HG03159 (cell line): ENCODE data around the gene SMG6.
"Not testable (repeated sequence)": the region's sequence is repeated elsewhere in the genome, so short reads cannot be mapped to it uniquely, and the experiment has no call there.

Experiments
- ATAC-seq: cut with Tn5 transposase; IDR thresholded peaks from one replicate; pipeline ENCODE4 v1.9.1; 2021; ENCODE audit warnings: mild to moderate bottlenecking, moderate library complexity; ENCODE audit not compliant: unreplicated experiment

The SMG6 gene

DNA sequence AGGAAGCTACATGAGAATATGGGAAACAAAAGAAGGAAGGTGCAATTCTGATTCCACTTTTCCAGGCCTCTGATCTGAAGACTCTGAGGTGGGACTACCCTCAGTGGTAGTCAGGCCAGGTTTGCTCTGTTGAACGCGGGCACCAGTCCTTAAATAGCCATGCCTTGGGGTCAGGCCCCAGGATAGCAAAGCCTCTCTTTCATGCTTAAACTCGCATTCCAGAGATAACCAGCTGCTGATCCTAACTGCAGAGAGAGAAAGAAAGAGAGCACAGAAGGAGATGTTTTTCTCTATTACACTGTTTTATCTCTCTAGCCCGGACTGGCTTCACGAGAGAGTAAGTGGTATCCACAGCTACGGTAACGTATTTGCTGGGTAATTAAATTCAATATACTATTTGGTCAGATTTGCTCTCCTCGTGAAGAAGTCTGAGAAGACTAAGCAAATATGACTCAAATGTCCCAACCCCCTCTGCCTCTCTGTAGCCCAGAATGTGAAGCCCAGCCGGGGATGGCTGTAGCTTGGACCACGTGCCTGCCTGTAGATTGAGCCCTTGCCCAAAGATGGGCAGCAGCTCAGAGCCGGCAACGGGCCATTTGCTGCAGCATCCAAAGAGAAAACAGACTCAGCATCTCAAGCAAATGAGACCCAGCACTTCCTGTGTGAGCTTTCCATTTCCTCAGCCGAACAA lies 122.2 kb downstream of the SMG6 start:
- no peak for ATAC-seq

- ATAC-seq, result no peak
Measured at GRCh38 chr17:2180768-2181167, 122.8 kb downstream of the SMG6 start.

- no peak for ATAC-seq
Measured at GRCh38 chr17:2179615-2180295, 123.8 kb downstream of the SMG6 start.

- ATAC-seq, result no peak
Measured at GRCh38 chr17:2178798-2179501, 124.6 kb downstream of the SMG6 start.

GRCh38 chr17:2177235-2177811 lies 126.3 kb downstream of the SMG6 start:
- ATAC-seq, result no peak

- no peak for ATAC-seq
Measured at GRCh38 chr17:2176499-2177169, 127.0 kb downstream of the SMG6 start.

- ATAC-seq, result no peak
Measured at GRCh38 chr17:2175294-2175628, 128.3 kb downstream of the SMG6 start.

- ATAC-seq, result no peak
Measured at GRCh38 chr17:2174468-2175293, 128.9 kb downstream of the SMG6 start.

DNA sequence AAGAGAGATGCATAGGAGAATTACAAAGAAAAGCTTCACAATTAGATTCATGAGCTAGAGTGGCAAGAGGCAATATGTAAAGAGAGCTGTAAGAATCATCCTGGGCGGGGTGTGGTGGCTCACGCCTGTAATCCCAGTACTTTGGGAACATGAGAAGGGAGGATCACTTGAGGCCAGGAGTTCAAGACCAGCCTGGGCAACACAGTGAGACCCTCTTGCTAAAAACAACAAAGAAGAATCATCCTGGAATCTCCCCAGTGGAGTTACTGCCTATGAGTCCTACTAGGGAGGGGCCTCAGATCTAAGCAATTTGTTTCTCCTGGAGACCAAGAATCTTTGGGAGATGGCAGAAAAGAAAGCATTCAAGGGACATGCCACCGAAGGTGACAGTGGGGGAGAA lies 129.6 kb downstream of the SMG6 start:
- no peak for ATAC-seq

DNA sequence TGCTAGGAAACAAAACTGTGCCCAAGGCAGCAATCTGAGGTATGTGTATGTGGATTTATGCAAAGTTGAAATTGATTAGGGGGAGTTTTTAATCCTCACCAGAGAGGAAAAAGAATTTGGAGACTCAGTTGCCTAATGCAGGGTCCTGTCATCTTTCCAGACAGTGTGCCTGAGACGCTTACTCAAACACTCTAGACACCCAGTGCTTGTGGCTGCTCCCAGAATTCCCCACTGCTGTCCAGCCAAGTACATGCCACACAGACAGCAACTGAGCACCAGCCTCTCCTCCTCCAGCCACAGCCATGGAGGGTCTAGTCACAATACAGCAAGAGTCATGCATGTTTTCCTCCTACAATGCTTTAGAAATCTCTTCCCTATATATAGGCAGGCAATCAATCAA lies 130.6 kb downstream of the SMG6 start:
- no peak for ATAC-seq

DNA sequence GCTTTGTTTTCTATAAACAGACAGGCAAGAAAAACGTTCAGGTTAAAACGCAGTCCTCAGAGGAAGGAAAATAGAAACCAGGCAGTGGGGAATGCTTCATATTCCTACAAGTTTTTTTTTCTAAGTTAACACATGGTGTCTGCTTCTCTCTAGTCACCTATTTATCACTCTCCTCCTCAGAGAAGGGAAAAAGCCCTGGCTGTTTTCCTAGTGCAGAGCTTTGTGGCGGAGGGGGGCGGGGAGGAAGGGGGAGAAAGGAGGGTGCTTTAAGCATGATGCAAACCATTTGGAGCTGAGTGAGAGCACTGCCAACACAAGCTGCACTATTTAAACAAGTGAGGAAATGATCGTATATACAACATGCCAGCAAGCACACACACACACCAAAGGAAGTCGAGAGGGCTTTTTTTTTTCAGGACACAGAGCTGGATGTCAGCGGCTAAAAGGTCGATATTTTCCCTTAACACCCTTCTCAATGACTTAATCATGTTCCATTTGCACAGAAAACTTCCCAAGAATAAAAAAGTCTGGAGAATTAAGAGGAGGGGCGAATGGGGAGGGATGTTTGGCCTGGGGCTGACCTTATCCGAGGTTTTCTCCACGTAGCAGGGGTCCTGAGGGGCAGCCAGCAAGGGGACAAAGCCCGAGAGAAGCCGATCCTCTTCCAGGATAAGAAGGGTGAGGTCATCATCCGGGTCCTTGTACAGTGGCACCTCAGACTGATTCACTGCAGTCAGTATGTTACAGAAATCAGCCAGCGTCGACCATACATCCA lies 131.3 kb downstream of the SMG6 start:
- ATAC-seq, result no peak

DNA sequence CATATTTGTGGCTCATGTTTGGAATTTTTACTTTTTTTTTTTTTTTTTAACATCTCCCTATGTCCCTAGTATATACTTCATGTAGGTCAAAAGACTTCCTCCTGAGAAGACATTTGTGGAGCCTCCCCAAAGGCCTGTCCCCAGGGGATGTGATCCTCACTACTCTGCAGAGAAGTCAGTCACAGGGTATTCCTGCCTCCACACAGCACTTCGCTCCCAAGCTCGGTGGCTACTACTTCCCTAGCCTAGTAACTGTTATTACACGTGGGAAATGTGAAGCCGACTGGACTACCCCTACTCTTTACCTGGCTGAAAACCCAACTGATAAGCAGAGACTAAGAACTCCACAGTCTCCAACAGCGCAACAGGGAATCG lies 131.9 kb downstream of the SMG6 start:
- ATAC-seq, result no peak

DNA sequence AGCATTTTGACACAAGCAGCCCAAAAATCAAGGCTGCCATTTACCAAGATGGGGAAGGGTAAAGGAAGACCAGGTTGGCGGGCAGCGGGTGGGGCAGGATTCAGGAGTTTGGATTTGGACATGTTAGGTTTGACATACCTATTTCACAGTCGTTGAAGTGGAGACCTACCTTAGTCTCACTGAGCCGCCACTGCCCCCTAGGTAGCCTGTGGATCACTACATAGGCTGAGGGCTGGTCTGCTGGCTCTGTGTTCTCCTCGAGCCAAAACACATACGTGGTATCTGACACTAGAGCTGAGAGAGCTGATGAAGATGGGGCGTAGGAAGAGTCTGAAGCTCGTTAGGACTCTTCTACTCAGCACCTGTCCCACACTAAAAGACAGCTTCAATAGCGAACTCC lies 133.6 kb downstream of the SMG6 start:
- no peak for ATAC-seq

DNA sequence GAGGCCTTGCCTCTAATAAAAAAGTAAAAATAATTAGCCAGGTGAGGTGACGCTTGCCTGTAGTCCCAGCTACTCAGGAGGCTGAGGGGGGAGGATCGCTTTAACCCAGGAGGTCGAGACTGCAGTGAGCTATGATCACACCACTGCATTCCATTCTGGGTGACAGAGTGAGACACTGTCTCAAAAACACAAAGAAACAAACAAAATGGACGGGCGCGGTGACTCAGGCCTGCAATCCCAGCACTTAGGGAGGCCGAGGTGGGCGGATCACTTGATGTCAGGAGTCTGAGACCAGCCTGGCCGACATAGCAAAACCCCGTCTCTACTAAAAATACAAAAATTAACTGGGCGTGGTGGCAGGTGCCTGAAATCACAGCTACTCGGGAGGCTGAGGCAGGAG lies 137.9 kb downstream of the SMG6 start:
- ATAC-seq, result not testable (repeated sequence)

- ATAC-seq, result no peak
Measured at GRCh38 chr17:2158396-2158780, 145.2 kb downstream of the SMG6 start.

DNA sequence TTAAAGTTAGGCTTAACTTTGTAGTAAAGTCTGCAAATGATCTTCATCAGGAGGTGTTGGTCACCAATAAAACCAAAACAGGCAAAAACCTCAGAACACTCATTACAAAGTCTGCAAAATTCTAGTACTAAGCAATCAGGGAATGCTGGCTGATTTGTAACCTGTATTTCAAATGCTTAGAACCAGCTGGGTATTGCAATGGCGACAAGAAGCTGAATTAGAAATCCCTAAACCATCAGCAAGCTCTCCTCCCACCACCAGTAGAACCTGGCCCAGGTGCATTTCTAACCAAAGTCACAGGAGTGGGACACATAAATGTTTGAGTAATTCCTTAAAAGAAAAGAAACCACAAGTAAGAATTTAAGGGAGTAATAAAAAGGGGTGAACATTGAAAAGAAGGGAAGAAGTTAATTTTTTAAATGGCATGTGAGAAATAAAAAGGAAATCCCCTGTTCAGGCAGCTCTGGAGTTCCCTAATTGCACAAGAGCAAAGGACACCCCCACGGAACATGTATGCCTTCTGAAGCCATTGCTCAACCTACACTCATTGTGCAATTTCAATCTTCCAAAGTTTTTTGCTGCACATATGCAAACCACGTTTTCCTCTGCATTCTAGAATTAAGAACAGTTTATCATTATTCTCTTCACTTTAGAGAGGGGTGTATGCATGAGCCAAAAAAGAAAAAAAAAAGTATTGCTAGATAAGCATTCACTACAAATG lies 145.8 kb downstream of the SMG6 start:
- ATAC-seq, result no peak

DNA sequence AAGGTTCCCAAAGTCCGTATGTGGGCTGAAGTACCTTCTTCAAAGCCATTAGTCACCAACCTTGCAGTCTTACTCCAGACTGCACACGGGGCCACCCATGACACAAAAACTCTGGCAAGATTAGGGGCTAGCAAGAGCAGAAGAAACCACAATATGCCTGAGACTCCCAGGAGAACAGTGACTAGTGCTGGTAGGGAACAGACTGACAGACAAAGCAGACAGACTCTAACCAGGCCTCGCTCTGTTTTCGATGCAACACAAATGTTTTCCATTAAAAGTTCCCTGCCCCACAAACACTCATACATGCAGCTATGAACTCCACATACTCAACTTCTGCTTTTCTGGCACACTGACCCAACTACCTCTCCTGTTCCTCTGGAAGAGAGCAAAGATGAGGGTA lies 146.5 kb downstream of the SMG6 start:
- ATAC-seq, result no peak

- no peak for ATAC-seq
Measured at GRCh38 chr17:2156666-2157065, 146.9 kb downstream of the SMG6 start.

- ATAC-seq, result no peak
Measured at GRCh38 chr17:2155573-2155972, 148.0 kb downstream of the SMG6 start.
